Measurements from ENCODE around the gene OR2AP1.

- TF ChIP-seq CTCF (IDR thresholded peaks at IDR 0.05; ENCODE audit: poor library complexity, severe bottlenecking) (no peak), EZH2 (IDR thresholded peaks at IDR 0.05; ENCODE audit: borderline replicate concordance, insufficient read depth, low read length, poor library complexity, severe bottlenecking) (no peak), POLR2AphosphoS5 (IDR thresholded peaks at IDR 0.05) (no peak), SMC3 (conservative IDR thresholded peaks at IDR 0.05; ENCODE audit: poor library complexity) (no peak), EP300 (conservative IDR thresholded peaks at IDR 0.05; ENCODE audit: poor library complexity, severe bottlenecking) (no peak), MXI1 (conservative IDR thresholded peaks at IDR 0.05; ENCODE audit: poor library complexity, severe bottlenecking) (no peak)
- TF ChIP-seq, protein P1, sequence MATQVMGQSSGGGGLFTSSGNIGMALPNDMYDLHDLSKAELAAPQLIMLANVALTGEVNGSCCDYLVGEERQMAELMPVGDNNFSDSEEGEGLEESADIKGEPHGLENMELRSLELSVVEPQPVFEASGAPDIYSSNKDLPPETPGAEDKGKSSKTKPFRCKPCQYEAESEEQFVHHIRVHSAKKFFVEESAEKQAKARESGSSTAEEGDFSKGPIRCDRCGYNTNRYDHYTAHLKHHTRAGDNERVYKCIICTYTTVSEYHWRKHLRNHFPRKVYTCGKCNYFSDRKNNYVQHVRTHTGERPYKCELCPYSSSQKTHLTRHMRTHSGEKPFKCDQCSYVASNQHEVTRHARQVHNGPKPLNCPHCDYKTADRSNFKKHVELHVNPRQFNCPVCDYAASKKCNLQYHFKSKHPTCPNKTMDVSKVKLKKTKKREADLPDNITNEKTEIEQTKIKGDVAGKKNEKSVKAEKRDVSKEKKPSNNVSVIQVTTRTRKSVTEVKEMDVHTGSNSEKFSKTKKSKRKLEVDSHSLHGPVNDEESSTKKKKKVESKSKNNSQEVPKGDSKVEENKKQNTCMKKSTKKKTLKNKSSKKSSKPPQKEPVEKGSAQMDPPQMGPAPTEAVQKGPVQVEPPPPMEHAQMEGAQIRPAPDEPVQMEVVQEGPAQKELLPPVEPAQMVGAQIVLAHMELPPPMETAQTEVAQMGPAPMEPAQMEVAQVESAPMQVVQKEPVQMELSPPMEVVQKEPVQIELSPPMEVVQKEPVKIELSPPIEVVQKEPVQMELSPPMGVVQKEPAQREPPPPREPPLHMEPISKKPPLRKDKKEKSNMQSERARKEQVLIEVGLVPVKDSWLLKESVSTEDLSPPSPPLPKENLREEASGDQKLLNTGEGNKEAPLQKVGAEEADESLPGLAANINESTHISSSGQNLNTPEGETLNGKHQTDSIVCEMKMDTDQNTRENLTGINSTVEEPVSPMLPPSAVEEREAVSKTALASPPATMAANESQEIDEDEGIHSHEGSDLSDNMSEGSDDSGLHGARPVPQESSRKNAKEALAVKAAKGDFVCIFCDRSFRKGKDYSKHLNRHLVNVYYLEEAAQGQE (IDR thresholded peaks at IDR 0.05; ENCODE audit: borderline replicate concordance) = no peak
These were observed 38.3 kb downstream of the OR2AP1 start for GRCh38 chr12:55610598-55610997.

Measured in neural cell (in vitro differentiated cells).